HG03196 (cell line): Measurements from ENCODE around the gene COIL.

Experiments
- ATAC-seq: cut with Tn5 transposase; IDR thresholded peaks from one replicate; pipeline ENCODE4 v1.9.1; 2021; ENCODE audit not compliant: unreplicated experiment

The COIL gene

DNA sequence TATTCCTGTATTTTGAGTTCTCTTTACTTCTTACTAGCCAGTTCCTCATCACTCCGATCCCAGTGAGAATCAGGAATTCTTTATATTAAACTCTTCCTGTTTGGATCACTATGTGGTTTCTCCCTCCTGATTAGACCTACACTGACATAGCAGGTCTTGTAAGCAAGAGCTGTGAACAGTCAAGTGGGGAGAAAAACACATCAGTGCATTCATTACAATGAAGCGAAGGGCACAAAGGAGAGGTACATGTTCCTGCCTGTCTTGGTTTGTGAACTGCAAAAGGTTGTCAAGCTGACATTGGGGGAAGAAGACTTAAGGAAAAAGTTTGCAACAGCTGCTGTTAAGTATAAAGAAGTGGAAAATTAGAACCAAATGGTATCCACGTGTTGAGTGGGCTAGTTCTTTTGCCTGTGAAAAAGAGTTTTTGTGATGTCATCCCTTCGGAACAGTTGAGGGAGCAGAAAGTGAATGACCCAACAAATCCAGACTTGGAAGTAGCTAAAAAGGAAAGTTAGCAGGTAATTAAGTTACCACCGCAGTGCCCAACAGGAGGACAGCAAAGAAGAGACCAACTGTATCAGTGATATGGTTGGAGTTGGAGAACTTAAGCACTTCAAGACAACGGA is 24.0 kb downstream of the COIL start:
- no peak for ATAC-seq

DNA sequence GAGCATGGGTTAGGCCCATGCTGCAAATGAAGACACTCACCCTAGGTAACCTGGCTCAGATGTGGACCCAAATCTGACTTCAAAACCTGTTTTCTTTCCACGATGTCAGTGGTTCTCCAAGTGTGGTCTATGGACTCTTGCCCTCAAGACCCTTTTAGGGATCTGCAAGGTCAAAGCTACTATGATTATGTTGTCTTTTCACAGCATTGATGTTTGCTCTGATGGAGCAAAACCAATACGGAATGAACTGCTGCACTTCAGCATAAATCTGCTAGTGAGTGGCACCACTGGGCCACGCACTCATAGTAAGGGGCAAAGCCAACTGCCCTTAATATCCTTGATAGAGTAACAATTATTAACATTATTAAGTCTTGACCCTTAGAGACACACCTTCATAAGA is 25.4 kb downstream of the COIL start:
- ATAC-seq = no peak

DNA sequence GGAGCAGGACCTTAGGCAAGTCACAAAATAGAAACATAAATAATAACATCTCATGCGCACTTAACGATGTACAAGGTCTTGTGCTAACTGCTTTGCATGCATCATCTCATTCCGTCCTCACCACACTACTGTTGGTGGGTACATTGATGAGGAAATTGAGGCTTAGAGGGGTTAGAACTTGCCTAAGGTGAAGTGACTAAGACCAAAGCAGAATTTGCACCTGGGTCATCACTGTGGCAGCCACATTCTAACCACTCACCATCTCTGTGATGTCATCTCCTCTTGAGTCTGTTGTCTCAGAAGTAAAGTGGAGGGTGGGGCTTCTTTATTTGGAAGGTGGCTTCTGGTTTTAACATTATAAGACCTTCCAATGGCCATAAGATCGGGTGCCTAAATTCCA is 26.6 kb downstream of the COIL start:
- no peak for ATAC-seq

DNA sequence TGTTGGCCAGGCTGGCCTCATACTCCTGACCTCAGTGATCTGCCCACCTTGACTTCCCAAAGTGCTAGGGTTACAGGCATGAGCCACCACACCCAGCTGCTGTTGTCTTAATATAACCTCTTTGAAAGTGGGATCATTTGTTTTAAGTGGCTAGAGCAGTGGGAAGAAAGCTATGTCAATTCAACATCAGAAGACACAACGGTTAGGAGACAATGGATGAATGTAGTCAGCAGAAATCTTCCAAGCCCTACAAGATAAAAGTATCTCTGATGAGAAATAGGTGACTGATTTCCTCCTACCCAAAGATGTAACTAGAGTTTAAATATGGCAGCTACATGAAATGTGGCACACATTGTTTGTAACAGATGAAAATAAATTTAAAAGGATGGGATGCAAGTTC is 27.0 kb downstream of the COIL start:
- no peak for ATAC-seq

GRCh38 chr17:56933151-56933745 is 27.6 kb downstream of the COIL start:
- ATAC-seq = no peak

DNA sequence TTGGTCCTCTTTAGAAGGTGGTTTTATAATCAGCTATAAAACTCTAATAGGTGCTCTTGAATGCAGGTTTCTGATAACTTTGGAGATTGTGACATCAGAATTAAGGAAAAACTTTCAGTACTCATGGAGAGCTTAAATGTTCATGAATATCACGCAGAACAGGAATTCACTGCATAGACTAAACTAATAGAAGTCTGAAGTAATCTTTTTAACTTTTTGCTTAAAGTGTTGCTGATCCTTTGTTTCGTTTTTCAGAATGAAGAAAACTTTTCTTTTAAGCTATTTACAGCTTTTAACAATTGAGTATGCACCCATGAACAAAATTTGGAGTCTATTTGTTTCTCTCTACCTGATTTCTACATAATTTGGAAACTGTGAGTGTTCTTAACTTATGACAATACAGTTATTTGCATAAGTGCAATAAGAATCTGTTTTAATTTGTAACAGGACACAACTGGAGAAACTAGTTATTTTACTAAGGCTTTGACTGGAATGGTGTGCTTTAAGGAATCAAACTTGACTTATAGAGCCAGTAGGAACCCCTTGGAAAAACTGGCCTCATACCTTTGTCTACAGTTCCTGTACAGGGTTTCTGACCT is 30.0 kb downstream of the COIL start:
- ATAC-seq = no peak

- ATAC-seq = no peak
Measured at GRCh38 chr17:56929362-56929969, 31.4 kb downstream of the COIL start.

DNA sequence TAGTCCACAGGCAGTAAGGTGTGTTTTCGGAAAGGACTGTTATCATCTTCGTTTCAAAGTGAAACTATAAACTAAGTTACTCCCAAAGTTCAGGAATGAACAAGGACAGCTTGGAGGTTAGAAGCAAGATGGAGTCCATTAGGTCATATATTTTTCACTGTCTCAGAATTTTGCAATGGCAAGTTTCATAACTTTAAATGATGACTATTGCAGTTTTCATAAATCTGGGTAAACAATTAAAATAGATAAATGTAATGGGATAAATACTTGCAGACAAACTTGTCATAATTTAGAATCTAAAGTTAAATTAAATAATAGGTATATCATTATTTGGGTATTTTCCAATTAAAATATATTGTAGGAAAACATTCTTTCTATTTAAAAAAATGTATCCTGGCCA is 32.3 kb downstream of the COIL start:
- no peak for ATAC-seq

GRCh38 chr17:56926704-56927103 is 34.1 kb downstream of the COIL start:
- ATAC-seq = no peak

- no peak for ATAC-seq
Measured at GRCh38 chr17:56926270-56926669, 34.6 kb downstream of the COIL start.

GRCh38 chr17:56925088-56925487 is 35.8 kb downstream of the COIL start:
- no peak for ATAC-seq

GRCh38 chr17:56919717-56920116 is 41.1 kb downstream of the COIL start:
- no peak for ATAC-seq

DNA sequence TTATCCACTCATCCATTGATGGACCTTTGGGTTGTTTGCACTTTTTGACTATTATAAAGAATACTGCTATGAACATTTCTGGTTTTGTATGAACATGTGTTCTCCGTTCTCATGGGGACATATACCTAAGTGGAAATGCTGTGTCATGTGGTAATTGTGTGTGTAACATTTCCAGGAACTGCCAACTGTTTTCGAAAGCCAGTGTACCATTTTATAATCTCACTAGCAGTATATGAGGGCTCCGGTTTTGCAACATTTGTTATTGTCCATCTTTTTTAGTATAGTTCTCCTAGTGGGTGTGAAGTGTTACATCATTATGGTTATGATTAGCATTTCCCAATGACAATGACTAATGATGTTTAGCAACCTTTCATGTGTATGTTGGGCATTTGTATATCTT is 41.9 kb downstream of the COIL start:
- ATAC-seq = no peak

GRCh38 chr17:56917559-56918296 is 43.1 kb downstream of the COIL start:
- ATAC-seq = no peak

DNA sequence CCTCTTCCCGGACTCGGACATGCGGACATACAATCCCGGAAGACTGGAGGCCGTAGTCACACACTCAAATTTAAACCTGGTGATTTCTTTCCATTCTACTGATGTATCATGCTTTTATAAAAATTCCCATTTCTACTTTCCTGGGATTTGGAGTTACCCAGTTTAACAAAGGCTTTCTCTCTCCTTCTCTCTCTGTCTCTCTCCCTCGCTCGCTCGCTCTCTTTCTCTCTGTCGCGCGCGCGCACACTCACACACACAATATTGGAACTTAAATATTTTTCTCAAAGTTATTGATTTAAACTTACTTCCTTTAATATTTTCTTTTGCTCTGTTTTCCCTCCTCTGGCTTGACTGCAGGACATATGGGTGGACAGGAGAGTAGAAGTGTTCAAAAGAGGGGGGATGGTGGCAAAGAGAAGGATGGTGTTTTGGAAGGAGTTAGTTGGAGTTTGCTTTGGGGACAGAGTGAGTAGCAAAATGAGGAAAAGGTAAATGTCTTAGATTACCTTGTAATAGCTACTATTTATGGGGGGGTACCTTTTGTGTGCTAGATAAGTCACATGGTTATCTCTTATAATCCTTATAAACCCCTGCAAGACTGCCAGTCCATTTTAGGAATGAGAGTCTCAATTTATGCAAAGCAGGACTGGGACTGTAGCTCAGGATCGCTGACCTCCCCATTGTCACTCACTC is 46.1 kb downstream of the COIL start:
- ATAC-seq = peak; percentile 1

GRCh38 chr17:56913867-56914580 is 46.8 kb downstream of the COIL start, which contains the start of gene TRIM25:
TSS of gene TRIM25 (minus strand) at chr17:56914049. CDS start at chr17:56913988, 61 bp downstream.
- peak; percentile 71 for ATAC-seq

DNA sequence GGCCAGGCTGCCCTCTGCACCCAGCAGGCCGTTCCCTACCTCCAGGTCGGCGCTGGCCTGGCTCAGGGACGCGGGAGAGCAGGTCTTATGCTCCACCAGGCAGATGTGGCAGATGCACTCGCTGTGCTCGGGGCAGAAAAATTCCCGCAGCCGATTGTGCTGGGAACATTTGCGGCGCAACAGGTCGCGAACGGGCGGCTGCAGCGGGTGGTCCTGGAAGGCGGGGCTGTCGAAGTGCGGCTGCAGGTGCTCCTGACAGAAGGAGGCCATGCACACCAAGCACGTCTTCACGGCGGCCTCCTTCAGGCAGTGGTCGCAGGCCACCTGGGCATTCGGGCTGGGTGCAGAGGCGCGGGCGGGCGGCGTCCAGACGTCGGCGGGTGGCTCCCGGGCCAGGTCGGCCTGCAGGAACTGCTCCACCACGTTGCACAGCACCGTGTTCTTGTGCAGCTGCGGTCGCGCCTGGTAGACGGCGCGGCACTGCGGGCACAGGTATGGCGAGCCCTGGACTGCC is 47.4 kb downstream of the COIL start:
- peak; percentile 31 for ATAC-seq

DNA sequence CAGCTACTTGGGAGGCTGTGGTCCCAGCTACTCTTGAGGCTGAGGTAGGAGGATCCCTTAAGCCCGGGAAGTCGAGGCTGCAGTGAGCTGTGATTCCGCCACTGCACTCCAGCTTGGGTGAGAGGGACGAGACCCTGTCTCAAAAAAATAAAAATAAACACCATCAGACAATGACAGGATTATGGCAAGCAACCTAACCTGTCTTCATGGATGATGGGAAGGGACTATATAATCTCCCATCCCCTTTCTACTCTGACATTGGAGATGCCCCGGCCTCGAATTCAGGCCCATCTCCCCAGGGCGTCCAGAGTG is 47.9 kb downstream of the COIL start:
- ATAC-seq = no peak

- ATAC-seq = no peak
Measured at GRCh38 chr17:56912105-56912999, 48.5 kb downstream of the COIL start.
